Liver (tissue), 9 donors: Measurements from ENCODE around the gene CLDN24. TPM values are rescaled to one million over a fixed set of nuclear protein-coding genes. Genes with fewer than 3 reads are reported as not detected.

Experiments
- DNase-seq: peaks from one replicate; pipeline ENCODE4 v3.0.0-alpha.2; 2017; ENCODE audit warnings: low spot score
- H3K27ac ChIP-seq, 2 donors: one replicate each; pipeline ENCODE4 v1.7.0; 2013; ENCODE audit warnings: inconsistent platforms in 2 of 2, low read length in 2 of 2, control low read depth in 1 of 2, low read depth in 1 of 2, mild to moderate bottlenecking in 1 of 2
- H3K27me3 ChIP-seq, 4 donors: one replicate each; pipeline versions ENCODE4 v1.6.1 to v1.7.0; 2013; ENCODE audit warnings: low read length in 3 of 4, inconsistent platforms in 1 of 4, mild to moderate bottlenecking in 1 of 4, moderate library complexity in 1 of 4; ENCODE audit not compliant: control insufficient read depth in 4 of 4, insufficient read depth in 4 of 4
- H3K36me3 ChIP-seq, 4 donors: one replicate each; pipeline versions ENCODE4 v1.6.1 to v1.7.0; 2013; ENCODE audit warnings: low read length in 3 of 4, mild to moderate bottlenecking in 3 of 4, low read depth in 1 of 4, moderate library complexity in 1 of 4; ENCODE audit not compliant: control insufficient read depth in 4 of 4, insufficient read depth in 3 of 4
- H3K4me1 ChIP-seq, 4 donors: one replicate each; pipeline versions ENCODE4 v1.6.1 to v1.7.0; 2013; ENCODE audit warnings: low read length in 3 of 4, mild to moderate bottlenecking in 3 of 4, moderate library complexity in 1 of 4; ENCODE audit not compliant: control insufficient read depth in 4 of 4, insufficient read depth in 4 of 4
- H3K4me3 ChIP-seq, 3 donors: one replicate each; pipeline versions ENCODE4 v1.6.1 to v1.7.0; 2013; ENCODE audit warnings: low read length in 3 of 3, control low read depth in 1 of 3, low read depth in 1 of 3, mild to moderate bottlenecking in 1 of 3
- H3K9ac ChIP-seq, 2 donors: one replicate each; pipeline ENCODE4 v1.7.0; 2013; ENCODE audit warnings: low read length in 2 of 2, mild to moderate bottlenecking in 2 of 2, moderate library complexity in 2 of 2, control low read depth in 1 of 2, low read depth in 1 of 2
- H3K9me3 ChIP-seq, 4 donors: one replicate each; pipeline versions ENCODE4 v1.6.1 to v1.7.0; 2013; ENCODE audit warnings: low read length in 3 of 4; ENCODE audit not compliant: control insufficient read depth in 4 of 4
- EGR1 ChIP-seq, 2 donors: IDR thresholded peaks; 2 replicates each; pipeline ENCODE4 v1.6.1; 2016 to 2018; ENCODE audit warnings: antibody characterized with exemption in 2 of 2, low read depth in 2 of 2
- FOXA1 ChIP-seq: IDR thresholded peaks from 2 replicates; pipeline ENCODE4 v1.6.1; 2016; ENCODE audit warnings: antibody characterized with exemption
- FOXA2 ChIP-seq: IDR thresholded peaks from 2 replicates; pipeline ENCODE4 v1.6.1; 2016; ENCODE audit warnings: antibody characterized with exemption
- GABPA ChIP-seq, 2 donors: IDR thresholded peaks in 1 of 2; conservative IDR thresholded peaks in 1 of 2; 2 replicates each; pipeline ENCODE4 v1.6.1; 2016; ENCODE audit warnings: antibody characterized with exemption in 2 of 2, mild to moderate bottlenecking in 1 of 2, moderate library complexity in 1 of 2
- HNF4A ChIP-seq, 2 donors: conservative IDR thresholded peaks; 2 replicates each; pipeline ENCODE4 v1.6.1; 2016; ENCODE audit warnings: antibody characterized with exemption in 2 of 2, mild to moderate bottlenecking in 2 of 2
- JUND ChIP-seq, 2 donors: IDR thresholded peaks; 2 replicates each; pipeline ENCODE4 v1.6.1; 2016; ENCODE audit warnings: antibody characterized with exemption in 2 of 2
- NR2F2 ChIP-seq: IDR thresholded peaks from 2 replicates; pipeline ENCODE4 v1.6.1; 2016; ENCODE audit warnings: antibody characterized with exemption
- RAD21 ChIP-seq, 2 donors: IDR thresholded peaks; 2 replicates each; pipeline ENCODE4 v1.6.1; 2016; ENCODE audit warnings: antibody characterized with exemption in 2 of 2, mild to moderate bottlenecking in 2 of 2
- RXRA ChIP-seq, 2 donors: IDR thresholded peaks; 2 replicates each; pipeline ENCODE4 v1.6.1; 2017 to 2018; ENCODE audit warnings: antibody characterized with exemption in 2 of 2, mild to moderate bottlenecking in 1 of 2
- SP1 ChIP-seq: IDR thresholded peaks from 2 replicates; pipeline ENCODE4 v1.6.1; 2018; ENCODE audit warnings: antibody characterized with exemption, mild to moderate bottlenecking
- TAF1 ChIP-seq: conservative IDR thresholded peaks from 2 replicates; pipeline ENCODE4 v1.6.1; 2016; ENCODE audit warnings: antibody characterized with exemption, mild to moderate bottlenecking
- YY1 ChIP-seq: IDR thresholded peaks from 2 replicates; pipeline ENCODE4 v1.6.1; 2016; ENCODE audit warnings: antibody characterized with exemption, mild to moderate bottlenecking
- WGBS: extraction: QIAGEN DNeasy Blood & Tissue Kit; methylation state at CpG from one replicate; pipeline ENCODE4 v1.1.7; 2013; 5-methylcytosine and 5-hydroxymethylcytosine counted together
- polyA plus RNA-seq, 2 donors: library from polyadenylated mRNA; stranded (reverse) in 1 of 2; unstranded in 1 of 2; fragments of 200-250 nt in 1 of 2; fragments of >200 nt in 1 of 2; fragmentation: Nextera tagmentation in 1 of 2; extraction: Ambion mirVana in 1 of 2; gene quantifications; one replicate each; pipeline versions ENCODE4 v1.2.1 to v1.2.3, GENCODE V29; 2013 to 2015
- total RNA-seq, 2 donors: library from RNA; depleted of rRNA; stranded (reverse); fragments of >200 nt; gene quantifications; one replicate each; pipeline ENCODE4 v1.2.3, GENCODE V29; 2014
- TF ChIP-seq, protein P1 (sequence below): IDR thresholded peaks from 2 replicates; pipeline ENCODE4 v1.6.1; 2016; ENCODE audit warnings: antibody characterized with exemption, mild to moderate bottlenecking
- donor health status: healthy.
- donor health status: healthy.
- donor health status: healthy.
- donor health status: healthy.
- donor health status: healthy.

CLDN24 gene
- total and polyA plus RNA-seq, 4 donors, result not detected

DNA sequence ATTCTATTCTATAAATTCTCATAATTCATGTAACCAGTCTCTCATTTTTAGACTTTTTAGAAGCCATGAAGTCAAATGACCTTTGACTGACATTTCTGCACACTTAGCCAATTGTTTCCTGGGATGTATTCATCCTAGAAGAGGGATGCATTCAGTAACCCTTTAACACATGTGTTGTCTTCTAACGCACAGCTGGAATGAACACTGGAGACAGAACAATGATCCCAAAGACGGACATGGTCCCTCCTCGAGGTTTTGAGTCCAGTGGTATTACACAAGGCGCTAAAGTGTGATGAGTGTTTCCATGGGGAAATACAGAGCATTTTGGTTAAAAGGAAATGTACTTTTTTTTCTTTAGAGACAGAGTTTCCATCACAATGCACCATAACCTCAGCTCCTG is 39.8 kb upstream of the CLDN24 start:
- Histone ChIP-seq H3K27me3 (no peaks in the 10 kb centered on the region), H3K9ac (no peak overlapping the region), H3K9me3 (peaks cover 0 to 1% (median 0%) of the 10 kb centered on the region in 4 donors), H3K36me3 (no peaks in the 10 kb centered on the region), H3K4me1 (peaks cover 0 to 3% (median 0%) of the 10 kb centered on the region in 4 donors), H3K27ac (no peak overlapping the region), H3K4me3 (no peak overlapping the region)
- no peak for DNase-seq
- WGBS, result 96% methylated on average over 4 of the region's 4 CpGs
- TF ChIP-seq JUND (IDR thresholded peaks at IDR 0.05), result no peak

DNA sequence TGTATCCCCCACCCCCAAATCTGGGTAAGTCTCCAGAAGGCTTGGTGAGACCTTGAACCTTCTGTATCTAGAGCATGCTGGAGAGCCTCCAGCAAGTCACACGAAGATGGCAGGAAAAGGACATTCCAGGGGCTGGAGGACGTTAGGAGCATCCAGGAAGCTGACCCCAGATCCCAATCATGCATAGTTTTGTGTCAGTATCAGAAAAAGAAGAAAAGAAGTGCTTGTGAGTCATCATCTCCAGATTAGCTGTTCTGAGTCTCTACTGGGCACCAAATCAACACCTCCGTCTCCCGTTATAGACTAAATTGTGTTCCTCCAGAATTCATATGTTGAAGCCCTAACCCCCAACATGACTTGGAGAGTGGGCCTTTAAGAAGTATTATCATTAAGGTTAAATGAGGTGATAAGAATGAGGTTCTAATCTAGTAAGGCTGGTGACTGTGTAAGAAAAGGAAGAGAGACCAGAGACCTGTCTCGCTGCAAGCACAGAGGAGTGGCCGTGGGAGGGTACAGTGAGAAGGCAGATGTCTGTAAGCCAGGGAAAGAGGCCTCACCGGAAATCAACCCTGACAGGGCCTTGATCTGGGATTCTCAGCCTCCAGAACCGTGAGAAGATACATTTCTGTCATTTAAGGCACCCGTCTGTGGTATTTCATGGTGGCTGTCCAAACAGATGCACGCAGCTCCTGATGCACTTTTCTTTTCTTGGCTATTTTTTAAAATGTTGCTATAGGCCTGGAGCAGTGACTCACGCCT is 38.1 kb upstream of the CLDN24 start:
- H3K9ac ChIP-seq, result no peak overlapping the region
- H3K27ac ChIP-seq, result no peak overlapping the region
- H3K4me1 ChIP-seq, result no peaks in the 10 kb centered on the region
- no peak overlapping the region for H3K4me3 ChIP-seq
- TF ChIP-seq RXRA (IDR thresholded peaks at IDR 0.05) (no peak), FOXA1 (no peak), TAF1 (no peak), EGR1 (IDR thresholded peaks at IDR 0.05; ENCODE audit: low read depth in 2 of 2) (no peak), HNF4A (conservative IDR thresholded peaks at IDR 0.05) (no peak), SP1 (no peak), RAD21 (IDR thresholded peaks at IDR 0.05) (no peak), NR2F2 (no peak), YY1 (no peak), JUND (IDR thresholded peaks at IDR 0.05) (no peak)
- TF ChIP-seq, protein P1, sequence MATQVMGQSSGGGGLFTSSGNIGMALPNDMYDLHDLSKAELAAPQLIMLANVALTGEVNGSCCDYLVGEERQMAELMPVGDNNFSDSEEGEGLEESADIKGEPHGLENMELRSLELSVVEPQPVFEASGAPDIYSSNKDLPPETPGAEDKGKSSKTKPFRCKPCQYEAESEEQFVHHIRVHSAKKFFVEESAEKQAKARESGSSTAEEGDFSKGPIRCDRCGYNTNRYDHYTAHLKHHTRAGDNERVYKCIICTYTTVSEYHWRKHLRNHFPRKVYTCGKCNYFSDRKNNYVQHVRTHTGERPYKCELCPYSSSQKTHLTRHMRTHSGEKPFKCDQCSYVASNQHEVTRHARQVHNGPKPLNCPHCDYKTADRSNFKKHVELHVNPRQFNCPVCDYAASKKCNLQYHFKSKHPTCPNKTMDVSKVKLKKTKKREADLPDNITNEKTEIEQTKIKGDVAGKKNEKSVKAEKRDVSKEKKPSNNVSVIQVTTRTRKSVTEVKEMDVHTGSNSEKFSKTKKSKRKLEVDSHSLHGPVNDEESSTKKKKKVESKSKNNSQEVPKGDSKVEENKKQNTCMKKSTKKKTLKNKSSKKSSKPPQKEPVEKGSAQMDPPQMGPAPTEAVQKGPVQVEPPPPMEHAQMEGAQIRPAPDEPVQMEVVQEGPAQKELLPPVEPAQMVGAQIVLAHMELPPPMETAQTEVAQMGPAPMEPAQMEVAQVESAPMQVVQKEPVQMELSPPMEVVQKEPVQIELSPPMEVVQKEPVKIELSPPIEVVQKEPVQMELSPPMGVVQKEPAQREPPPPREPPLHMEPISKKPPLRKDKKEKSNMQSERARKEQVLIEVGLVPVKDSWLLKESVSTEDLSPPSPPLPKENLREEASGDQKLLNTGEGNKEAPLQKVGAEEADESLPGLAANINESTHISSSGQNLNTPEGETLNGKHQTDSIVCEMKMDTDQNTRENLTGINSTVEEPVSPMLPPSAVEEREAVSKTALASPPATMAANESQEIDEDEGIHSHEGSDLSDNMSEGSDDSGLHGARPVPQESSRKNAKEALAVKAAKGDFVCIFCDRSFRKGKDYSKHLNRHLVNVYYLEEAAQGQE, result no peak
- 80% methylated on average over 11 of the region's 11 CpGs for WGBS
- H3K9me3 ChIP-seq, result peaks cover 0 to 1% (median 0%) of the 10 kb centered on the region in 4 donors
- no peaks in the 10 kb centered on the region for H3K27me3 ChIP-seq
- no peaks in the 10 kb centered on the region for H3K36me3 ChIP-seq
- no peak for DNase-seq

DNA sequence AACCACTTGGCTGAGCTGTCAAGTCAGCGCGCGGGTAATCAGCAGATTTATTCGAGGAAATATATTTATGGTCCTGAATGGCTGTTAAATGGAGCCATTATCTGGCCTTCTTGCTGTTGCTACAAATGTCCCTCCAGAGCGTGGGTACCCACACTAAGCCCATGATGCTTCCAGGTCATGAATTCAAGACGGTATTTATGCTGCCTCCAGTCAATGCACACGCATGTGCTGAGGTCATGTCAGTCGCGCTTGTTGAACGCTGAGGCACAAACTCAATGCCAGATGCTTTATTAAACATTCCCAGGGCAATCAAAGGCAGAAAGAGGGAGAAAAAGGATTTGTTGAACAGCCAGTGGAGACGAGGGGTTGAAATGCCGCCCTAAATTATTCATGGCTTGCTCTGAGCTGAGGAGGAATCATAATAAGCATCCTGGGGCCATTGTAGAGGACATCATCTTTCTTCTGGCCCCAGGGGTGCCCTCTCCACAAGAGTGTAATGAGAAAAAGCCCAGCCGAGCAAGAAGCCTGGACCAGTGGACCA is 36.1 kb upstream of the CLDN24 start:
- WGBS, result 91% methylated on average over 13 of the region's 13 CpGs

More for the DNA sequence above, 36.1 kb upstream of the CLDN24 start:
- peaks cover 0 to 1% (median 0%) of the 10 kb centered on the region in 4 donors for H3K9me3 ChIP-seq
- no peaks in the 10 kb centered on the region for H3K36me3 ChIP-seq
- no peak for DNase-seq
- H3K4me1 ChIP-seq, result peaks cover 0 to 4% (median 0%) of the 10 kb centered on the region in 4 donors
- H3K9ac ChIP-seq, result no peak overlapping the region
- H3K27me3 ChIP-seq, result no peaks in the 10 kb centered on the region
- TF ChIP-seq NR2F2, result no peak
- no peak for TF ChIP-seq HNF4A (conservative IDR thresholded peaks at IDR 0.05)
- no peak for TF ChIP-seq FOXA2
- TF ChIP-seq SP1, result no peak
- TF ChIP-seq GABPA (IDR thresholded peaks at IDR 0.05 in 1 of 2, conservative IDR thresholded peaks at IDR 0.05 in 1 of 2), result no peak
- TF ChIP-seq TAF1, result no peak
- TF ChIP-seq EGR1 (IDR thresholded peaks at IDR 0.05; ENCODE audit: low read depth in 2 of 2), result no peak
- no peak overlapping the region for H3K27ac ChIP-seq
- H3K4me3 ChIP-seq, result no peak overlapping the region
